Posterior vena cava (tissue), 2 donors: ENCODE measurements around the gene RANBP10. TPM values are rescaled to one million over a fixed set of nuclear protein-coding genes. Genes with fewer than 3 reads are reported as not detected.

Experiments used
- DNase-seq: peaks from one replicate; pipeline ENCODE4 v3.0.0-alpha.2; 2020; ENCODE audit warnings: low spot score
- intact Hi-C, 2 donors: fragments of 100-400 bp; cut with DNase I; formaldehyde crosslinking; loops; one replicate each; pipeline versions ENCODE4 v1.14.1 to v1.14.2; 2022 to 2023
- total RNA-seq, 2 donors: library from RNA; stranded (reverse); fragmentation: NEBNext Ultra II Directional; extraction: Animal tissue kit (Norgen Biotek cat#: 25700); gene quantifications; one replicate each; pipeline ENCODE4 v1.2.1, GENCODE V29; 2021
- donor health status: DM: yes; HTN: yes; CAD: no.
- donor health status: DM: yes; HTN: yes; CAD: no.

Gene RANBP10
- total RNA-seq, 2 donors from 2014 or later, result 11.8 to 13.8 TPM

GRCh38 chr16:67833415-67834241, 27.3 kb upstream of the RANBP10 start:
- intact Hi-C loops, result loop anchor here in 1 of 2 donors (5.0 kb wide), 1 partner anchor 94 kb away; no protein-coding TSS in a partner anchor
- DNase-seq, result peak; percentile 98

GRCh38 chr16:67833030-67833414, 26.7 kb upstream of the RANBP10 start:
- intact Hi-C loops, result loop anchor here in 1 of 2 donors (5.0 kb wide), 1 partner anchor 94 kb away; no protein-coding TSS in a partner anchor

DNA sequence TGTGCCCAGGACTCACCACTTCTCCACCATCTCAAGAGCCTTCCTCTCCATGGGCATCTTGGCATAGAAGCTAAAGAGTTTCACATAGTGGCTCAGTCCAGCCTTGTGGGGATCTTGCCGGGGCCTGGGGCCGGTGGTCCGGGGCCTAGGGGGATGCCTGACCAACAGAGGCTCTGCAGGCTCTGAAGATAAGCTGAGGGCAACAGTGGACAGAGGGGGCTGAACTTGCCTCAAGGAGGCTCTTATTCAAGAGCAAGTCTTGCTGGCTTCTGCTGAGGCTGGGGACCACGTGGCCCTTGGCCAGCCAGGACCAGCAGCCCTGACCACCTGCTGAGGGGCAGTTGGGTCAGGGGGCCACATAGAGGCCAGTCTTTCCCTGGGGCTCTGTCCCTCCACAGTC, 22.3 kb upstream of the RANBP10 start:
- no peak for DNase-seq
- intact Hi-C loops, result loop anchor here in 1 of 2 donors (5.0 to 10.0 kb wide), 2 partner anchors 99 to 216 kb away; no protein-coding TSS in a partner anchor

More at GRCh38 chr16:67833030-67833414, 26.7 kb upstream of the RANBP10 start:
- DNase-seq, result no peak

GRCh38 chr16:67825906-67826305, 19.5 kb upstream of the RANBP10 start:
- DNase-seq, result no peak
- intact Hi-C loops, result loop anchor here in 1 of 2 donors (5.0 to 10.0 kb wide), 2 partner anchors 101 to 219 kb away; no protein-coding TSS in a partner anchor

DNA sequence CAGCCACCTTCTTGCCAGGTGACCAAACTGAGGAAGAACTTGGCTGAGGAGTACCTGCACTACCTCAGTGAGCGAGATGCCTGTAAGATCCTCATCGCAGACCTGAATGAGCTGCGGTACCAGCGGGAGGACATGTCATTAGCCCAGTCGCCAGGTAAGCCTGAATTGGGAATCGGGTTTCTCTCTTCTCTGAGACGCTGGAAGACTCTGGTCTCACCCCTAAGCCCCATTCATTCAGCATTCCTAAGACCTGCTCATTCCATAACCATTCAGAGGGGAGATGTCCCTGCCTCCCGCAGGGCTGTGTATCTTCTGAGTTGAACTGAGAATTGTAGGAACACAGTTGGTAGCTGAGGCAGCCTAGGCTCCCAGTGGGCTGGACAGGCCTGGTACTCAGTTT, 18.8 kb upstream of the RANBP10 start:
- intact Hi-C loops, result loop anchor here in 1 of 2 donors (5.0 to 10.0 kb wide), 2 partner anchors 102 to 220 kb away; no protein-coding TSS in a partner anchor
- DNase-seq, result no peak

GRCh38 chr16:67822511-67822910, 16.2 kb upstream of the RANBP10 start:
- no peak for DNase-seq
- intact Hi-C loops, result loop anchor here in 1 of 2 donors (10.0 kb wide), 1 partner anchor 222 kb away; no protein-coding TSS in a partner anchor

DNA sequence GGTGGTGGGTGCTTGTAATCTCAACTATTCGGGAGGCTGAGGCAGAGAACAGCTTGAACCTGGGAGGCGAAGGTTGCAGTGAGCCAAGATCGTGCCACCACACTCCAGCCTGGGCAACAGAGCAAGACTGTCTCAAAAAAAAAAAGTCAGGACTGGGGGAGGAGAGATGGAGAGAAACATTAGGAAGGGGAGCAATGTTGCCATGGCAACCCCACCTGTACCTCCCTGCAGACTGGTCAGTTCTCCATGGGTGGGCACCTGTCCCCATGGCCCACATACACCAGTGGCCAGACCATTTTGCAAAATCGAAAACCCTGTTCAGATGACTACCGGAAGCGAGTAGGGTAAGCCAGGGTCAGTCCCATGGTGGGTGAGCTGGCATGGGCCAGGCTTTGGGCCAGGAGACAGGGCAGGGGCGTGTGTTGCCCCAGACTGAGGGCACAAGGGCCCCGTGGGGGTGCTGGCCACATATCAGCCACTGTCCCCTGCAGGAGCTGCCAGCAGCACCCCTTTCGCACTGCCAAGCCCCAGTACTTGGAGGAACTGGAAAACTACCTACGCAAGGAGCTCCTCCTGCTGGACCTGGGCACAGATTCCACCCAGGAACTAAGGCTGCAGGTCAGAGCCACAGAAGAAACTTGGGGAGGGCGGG, 14.4 kb upstream of the RANBP10 start:
- intact Hi-C loops, result loop anchor here in 1 of 2 donors (10.0 kb wide), 1 partner anchor 224 kb away; no protein-coding TSS in a partner anchor

DNA sequence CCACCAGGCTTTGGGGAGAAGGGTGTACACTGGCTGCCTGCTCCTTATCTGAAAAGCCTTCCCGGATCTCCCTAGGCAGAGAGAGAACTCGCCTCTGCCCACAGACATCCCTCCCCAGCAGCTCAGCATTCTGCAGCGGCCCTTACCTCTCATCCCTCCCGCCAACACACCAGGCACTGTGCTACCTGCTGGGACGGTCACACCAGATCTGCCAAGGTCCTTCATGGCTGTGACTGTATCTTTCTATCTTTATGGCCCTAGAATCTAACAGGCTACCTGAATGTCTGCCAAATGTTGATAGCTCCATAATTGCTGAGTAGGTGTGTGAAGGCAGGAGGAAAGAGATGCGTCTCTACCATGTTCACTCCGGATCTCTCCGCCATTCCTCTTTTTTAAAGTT, 8.2 kb upstream of the RANBP10 start:
- intact Hi-C loops, result loop anchor here in 1 of 2 donors (10.0 kb wide), 1 partner anchor 60 kb away; the partner anchor contains the start of gene EDC4
- no peak for DNase-seq

More for the DNA sequence above, 14.4 kb upstream of the RANBP10 start:
- no peak for DNase-seq

GRCh38 chr16:67811899-67812298, 5.5 kb upstream of the RANBP10 start:
- no peak for DNase-seq
- intact Hi-C loops, result loop anchor here in 1 of 2 donors (10.0 kb wide), 1 partner anchor 63 kb away; the partner anchor contains the start of gene EDC4

GRCh38 chr16:67807148-67807682, 855 bp upstream of the RANBP10 start:
- no peak for DNase-seq
- intact Hi-C loops, result no loop called here

- intact Hi-C loops, result no loop called here
- DNase-seq, result no peak
These were observed 487 bp downstream of the RANBP10 start for GRCh38 chr16:67805718-67806427.

GRCh38 chr16:67804853-67805542, 1.4 kb downstream of the RANBP10 start:
- intact Hi-C loops, result loop anchor here in 1 of 2 donors (5.0 kb wide), 1 partner anchor 133 kb away; no protein-coding TSS in a partner anchor
- DNase-seq, result no peak

DNA sequence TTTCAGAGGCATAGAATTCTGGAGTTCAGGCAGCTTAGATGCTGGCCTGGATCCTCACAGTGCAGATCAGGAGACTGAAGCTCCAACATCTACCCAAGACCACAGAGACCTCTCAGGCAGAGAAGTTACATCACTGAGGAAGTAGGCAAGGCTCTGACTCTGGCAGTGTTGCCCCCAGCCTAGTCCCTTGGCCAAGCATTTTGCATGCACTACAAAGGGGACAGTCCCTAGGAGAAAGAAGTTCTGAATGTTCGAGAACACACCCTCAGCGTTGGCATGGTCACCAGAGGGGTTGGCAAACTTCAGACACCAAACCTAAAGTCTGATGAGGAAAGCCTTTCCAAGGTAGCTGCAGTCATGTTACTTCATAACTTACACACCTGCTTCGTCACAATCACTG, 2.5 kb downstream of the RANBP10 start:
- DNase-seq, result no peak

GRCh38 chr16:67801883-67802282, 4.5 kb downstream of the RANBP10 start:
- intact Hi-C loops, result loop anchor here in 1 of 2 donors (5.0 kb wide), 1 partner anchor 130 kb away; no protein-coding TSS in a partner anchor
- DNase-seq, result no peak

More for the DNA sequence above, 2.5 kb downstream of the RANBP10 start:
- intact Hi-C loops, result loop anchor here in 1 of 2 donors (5.0 kb wide), 1 partner anchor 132 kb away; no protein-coding TSS in a partner anchor

- intact Hi-C loops, result loop anchor here in 1 of 2 donors (5.0 kb wide), 1 partner anchor 129 kb away; no protein-coding TSS in a partner anchor
- no peak for DNase-seq
These were observed 5.1 kb downstream of the RANBP10 start for GRCh38 chr16:67801241-67801640.

DNA sequence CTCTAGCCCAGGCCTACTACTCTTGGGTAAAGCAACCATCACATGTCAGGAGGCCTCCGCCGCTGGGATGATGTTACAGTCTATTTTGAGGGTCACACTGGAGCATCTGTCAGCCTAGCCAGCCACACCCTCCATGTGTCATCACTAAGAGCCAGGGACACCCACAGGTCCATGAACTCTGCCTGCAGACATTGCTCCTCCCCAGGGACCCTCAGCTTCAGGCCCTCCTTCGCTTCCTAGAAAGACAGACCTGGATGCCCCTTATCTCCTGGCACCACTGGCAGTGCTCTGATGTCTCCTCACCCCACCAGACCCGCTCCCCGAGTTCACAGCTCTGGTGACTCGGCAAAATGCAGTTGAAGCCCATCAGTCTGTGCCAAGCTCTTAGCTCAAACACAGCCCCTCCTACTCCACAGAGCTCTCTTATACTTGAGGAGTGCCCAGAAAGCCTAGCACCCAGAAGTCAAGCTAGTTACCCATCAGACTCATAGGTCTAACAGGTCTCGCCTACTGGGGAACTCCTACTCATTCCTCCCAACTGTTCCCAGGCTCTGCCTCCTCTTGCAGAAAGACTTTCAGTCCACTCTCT, 5.9 kb downstream of the RANBP10 start:
- intact Hi-C loops, result loop anchor here in 1 of 2 donors (5.0 kb wide), 1 partner anchor 128 kb away; no protein-coding TSS in a partner anchor
- no peak for DNase-seq

DNA sequence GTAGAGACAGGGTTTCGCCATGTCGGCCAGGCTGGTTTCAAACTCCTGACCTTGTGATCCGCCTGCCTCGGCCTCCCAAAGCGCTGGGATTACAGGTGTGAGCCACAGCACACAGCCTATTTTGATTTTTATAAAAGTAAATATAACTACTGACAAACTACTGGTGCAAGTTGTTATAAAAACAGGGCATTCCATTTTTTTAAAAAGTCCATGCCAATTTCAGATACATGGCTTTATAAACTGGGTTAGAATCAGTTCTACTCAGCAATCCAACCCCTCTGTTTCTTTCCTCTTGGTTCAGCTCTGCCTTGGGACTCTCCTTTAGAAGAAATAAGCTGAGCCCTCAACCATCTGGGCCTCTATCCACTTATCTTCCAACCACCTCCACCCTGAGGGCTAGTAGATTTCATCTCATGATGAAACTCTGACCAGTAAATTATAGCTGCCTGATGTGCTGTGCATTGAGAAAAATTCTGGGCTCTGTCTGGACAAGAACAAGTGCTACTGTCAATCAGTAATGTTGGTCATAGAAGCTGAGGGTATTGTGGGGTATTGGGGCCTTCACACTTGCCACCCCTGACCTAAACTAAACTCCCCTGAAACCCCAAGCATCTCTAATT, 10.2 kb downstream of the RANBP10 start:
- DNase-seq, result no peak
- intact Hi-C loops, result no loop called here
